Stimulated activated memory B cell treated with anti-CD40 and anti-IgM and Interleukin-4, amounts not matched to agents 10 μg/mL and 1 μg/mL and 100 μg/mL, for 72 hours (primary cell): ENCODE data around the gene LAMA1.

Experiments
- ATAC-seq: fragments of 150-1000 bp; cut with Tn5 transposase; 2 replicates; pipeline ENCODE4 v1.10.0; 2021
- H3K27ac Mint-ChIP-seq: one replicate; pipeline ENCODE4 v1.8.0; 2022; ENCODE audit warnings: mild to moderate bottlenecking, mixed read lengths
- H3K27me3 Mint-ChIP-seq: one replicate; pipeline ENCODE4 v1.8.0; 2022; ENCODE audit warnings: mixed read lengths
- H3K36me3 Mint-ChIP-seq: one replicate; pipeline ENCODE4 v1.8.0; 2022; ENCODE audit warnings: mixed read lengths
- H3K4me1 Mint-ChIP-seq: one replicate; pipeline ENCODE4 v1.8.0; 2022; ENCODE audit warnings: mixed read lengths
- H3K4me3 Mint-ChIP-seq: one replicate; pipeline ENCODE4 v1.8.0; 2022; ENCODE audit warnings: mild to moderate bottlenecking, moderate library complexity, mixed read lengths
- H3K9me3 Mint-ChIP-seq: one replicate; pipeline ENCODE4 v1.8.0; 2022; ENCODE audit warnings: mixed read lengths

Gene LAMA1

DNA sequence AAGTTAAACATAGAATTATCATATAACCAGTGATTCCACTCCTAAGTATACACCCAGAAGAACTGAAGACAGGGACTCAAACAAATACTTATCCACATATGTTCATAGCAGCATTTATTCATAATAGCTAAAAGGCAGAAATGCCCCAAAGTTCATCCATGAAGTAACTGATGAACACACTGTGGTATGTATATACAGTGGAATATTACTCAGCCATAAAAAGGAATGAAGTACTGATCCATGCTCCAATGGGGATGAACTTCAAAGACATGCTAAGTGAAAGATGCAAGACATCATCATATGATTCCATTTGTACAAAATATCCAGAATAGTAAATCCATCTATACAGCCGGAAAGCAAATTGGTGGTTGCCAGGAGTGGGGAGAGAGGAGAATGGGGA is 157.5 kb downstream of the LAMA1 start:
- no peak for ATAC-seq
- Mint-ChIP-seq H3K27me3 (no peaks in the 10 kb centered on the region), H3K9me3 (peaks cover 2% of the 10 kb centered on the region), H3K4me1 (no peaks in the 10 kb centered on the region), H3K4me3 (no peak overlapping the region), H3K36me3 (no peaks in the 10 kb centered on the region), H3K27ac (no peak overlapping the region)

DNA sequence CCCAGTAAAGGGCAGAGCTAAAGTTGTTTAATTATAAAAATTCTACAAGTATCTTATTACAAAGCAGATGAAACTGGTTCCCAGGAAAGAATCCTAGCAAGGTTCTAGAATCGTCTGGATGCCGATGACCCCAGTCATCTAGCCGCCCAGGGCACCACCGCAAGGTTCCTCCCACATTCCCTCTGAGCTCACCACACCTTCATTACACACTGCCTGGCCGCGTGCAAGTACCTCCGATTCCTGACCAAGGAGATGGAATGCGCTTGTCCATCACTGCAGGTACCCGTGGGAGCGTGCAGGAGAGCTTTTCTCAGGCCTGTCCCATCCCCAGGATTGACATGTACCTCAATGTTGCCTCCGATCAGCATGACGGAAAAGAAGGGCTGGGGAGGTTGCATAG is 158.5 kb downstream of the LAMA1 start:
- Mint-ChIP-seq H3K27me3 (no peaks in the 10 kb centered on the region), H3K4me3 (no peak overlapping the region), H3K27ac (no peak overlapping the region), H3K4me1 (no peaks in the 10 kb centered on the region), H3K36me3 (no peaks in the 10 kb centered on the region), H3K9me3 (peaks cover 2% of the 10 kb centered on the region)
- ATAC-seq, result no peak

DNA sequence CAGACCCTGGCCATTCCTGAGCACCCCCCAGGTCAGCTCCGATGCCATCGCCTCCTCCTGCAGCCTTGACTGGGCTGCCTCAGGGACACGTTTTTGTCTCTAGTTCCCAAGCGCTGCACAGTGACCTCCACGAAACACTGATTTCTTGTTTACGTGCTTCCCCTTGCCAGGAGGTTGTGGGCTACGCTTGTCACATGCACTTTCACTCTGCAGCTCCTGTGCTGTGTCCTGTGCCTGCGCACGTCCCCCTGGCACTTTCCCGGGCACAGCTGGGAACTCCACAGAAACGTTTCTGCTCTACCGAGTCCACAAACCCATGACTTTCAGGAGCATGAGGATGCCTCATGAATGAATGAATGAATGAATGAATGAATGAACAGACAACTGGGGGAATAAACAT is 160.6 kb downstream of the LAMA1 start:
- ATAC-seq, result no peak
- Mint-ChIP-seq H3K4me1 (no peaks in the 10 kb centered on the region), H3K27me3 (no peaks in the 10 kb centered on the region), H3K4me3 (no peak overlapping the region), H3K27ac (no peak overlapping the region), H3K36me3 (no peaks in the 10 kb centered on the region), H3K9me3 (peaks cover 3% of the 10 kb centered on the region)

DNA sequence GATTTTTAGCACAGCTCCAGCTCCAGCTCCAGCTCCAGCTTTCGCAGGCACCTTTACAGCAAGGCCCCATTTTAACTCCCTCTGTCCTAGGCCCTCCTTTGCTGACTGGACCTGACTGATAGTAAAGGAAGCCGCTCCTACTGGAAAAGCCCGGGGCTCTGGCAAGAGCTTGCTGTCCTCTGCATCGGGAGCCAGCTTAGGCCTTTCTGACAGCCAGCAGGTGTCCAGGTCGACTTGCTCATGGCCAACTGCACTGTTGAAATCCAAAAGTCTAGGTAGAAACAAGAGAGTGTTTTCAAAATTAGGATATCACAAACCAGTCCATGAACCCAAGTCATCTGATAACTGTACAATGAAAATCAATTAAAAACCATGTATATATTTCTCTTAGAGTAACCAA is 161.1 kb downstream of the LAMA1 start:
- H3K4me3 Mint-ChIP-seq, result no peak overlapping the region
- peaks cover 8% of the 10 kb centered on the region for H3K9me3 Mint-ChIP-seq

DNA sequence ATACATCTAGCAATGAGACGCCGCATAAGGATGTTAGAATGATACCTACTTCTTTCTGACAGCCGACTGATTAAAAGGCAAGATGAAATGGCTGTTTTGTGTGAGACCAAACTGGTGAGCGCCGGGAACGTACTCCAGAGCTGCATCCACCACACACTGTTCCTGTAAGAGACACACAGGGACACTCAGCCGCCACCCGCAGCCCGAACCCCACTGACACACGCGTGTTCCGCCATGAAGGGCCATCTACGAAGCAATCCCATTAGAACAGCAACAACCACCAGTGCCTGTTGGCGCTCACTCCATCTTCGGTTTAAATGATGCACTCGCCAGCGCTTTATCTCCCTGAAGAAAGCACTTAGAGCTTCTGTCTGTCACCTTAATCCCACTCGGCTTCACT is 162.3 kb downstream of the LAMA1 start:
- no peak overlapping the region for H3K4me3 Mint-ChIP-seq
- no peaks in the 10 kb centered on the region for H3K27me3 Mint-ChIP-seq
- H3K9me3 Mint-ChIP-seq, result peaks cover 9% of the 10 kb centered on the region
- H3K27ac Mint-ChIP-seq, result no peak overlapping the region
- ATAC-seq, result no peak
- no peaks in the 10 kb centered on the region for H3K36me3 Mint-ChIP-seq
- no peaks in the 10 kb centered on the region for H3K4me1 Mint-ChIP-seq

More for the DNA sequence above, 161.1 kb downstream of the LAMA1 start:
- Mint-ChIP-seq H3K27me3 (no peaks in the 10 kb centered on the region), H3K4me1 (no peaks in the 10 kb centered on the region), H3K36me3 (no peaks in the 10 kb centered on the region), H3K27ac (no peak overlapping the region)
- no peak for ATAC-seq

DNA sequence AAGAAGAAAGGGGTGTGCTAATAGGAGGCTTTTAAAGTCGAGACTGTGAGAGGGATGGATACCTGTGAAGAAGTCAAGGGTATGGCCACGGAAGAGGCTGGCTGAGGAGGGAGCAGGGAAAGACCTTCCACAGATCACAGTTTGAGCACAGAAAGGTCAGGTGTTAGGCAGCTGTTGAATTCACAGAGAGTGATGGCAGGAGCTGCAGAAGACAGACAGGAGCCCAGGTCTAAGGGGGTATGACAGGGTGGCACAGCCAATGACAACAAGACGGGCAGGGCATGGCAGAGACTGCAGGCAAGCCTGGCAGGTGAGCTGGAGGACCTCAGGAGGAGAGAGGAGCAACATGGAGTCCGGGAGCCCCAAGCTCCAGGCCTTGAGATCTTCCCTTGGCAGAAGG is 163.1 kb downstream of the LAMA1 start:
- no peak overlapping the region for H3K27ac Mint-ChIP-seq
- H3K4me3 Mint-ChIP-seq, result no peak overlapping the region
- H3K9me3 Mint-ChIP-seq, result peaks cover 7% of the 10 kb centered on the region
- H3K4me1 Mint-ChIP-seq, result no peaks in the 10 kb centered on the region
- H3K36me3 Mint-ChIP-seq, result no peaks in the 10 kb centered on the region
- ATAC-seq, result no peak
- H3K27me3 Mint-ChIP-seq, result no peaks in the 10 kb centered on the region

DNA sequence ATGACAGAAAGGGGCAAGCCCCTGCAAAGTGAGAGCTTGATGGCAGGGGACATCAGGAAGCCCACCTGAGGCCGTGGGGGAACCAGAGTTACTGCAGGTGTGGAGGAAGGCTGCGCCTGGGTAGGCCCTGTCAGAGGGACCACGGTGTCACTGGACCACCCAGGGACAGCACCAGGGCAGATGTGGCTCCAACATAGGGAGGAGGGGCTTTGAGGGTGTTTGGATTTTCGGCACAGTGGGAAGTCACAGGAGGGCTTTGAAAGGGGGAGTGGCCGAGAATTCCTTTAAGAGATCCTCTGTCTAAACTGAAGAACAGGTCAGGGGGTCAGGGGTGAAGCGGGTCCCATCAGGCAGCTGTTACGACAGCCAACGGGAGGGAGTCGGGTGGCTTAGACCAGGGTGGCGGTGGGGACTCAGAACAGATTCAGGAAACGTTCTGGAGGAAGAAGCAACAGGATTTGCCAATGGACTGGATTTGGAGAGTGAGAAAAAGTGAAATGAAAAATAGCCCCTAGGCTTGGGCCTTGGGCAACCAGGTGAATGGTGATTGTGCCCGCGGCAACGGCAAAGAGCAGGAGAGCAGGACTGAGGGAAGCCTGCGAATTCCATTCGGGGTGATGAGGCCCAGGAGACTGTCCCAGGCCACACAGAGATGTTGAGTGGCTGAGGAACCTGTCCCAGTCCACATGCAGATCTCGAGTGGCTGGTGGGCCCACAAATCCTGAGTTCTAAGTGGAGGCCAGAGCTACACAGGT is 166.1 kb downstream of the LAMA1 start:
- no peaks in the 10 kb centered on the region for H3K27me3 Mint-ChIP-seq
- peak; percentile 20 for ATAC-seq
- no peak overlapping the region for H3K27ac Mint-ChIP-seq
- peaks cover 7% of the 10 kb centered on the region for H3K9me3 Mint-ChIP-seq
- no peak overlapping the region for H3K4me3 Mint-ChIP-seq
- H3K36me3 Mint-ChIP-seq, result no peaks in the 10 kb centered on the region
- no peaks in the 10 kb centered on the region for H3K4me1 Mint-ChIP-seq

DNA sequence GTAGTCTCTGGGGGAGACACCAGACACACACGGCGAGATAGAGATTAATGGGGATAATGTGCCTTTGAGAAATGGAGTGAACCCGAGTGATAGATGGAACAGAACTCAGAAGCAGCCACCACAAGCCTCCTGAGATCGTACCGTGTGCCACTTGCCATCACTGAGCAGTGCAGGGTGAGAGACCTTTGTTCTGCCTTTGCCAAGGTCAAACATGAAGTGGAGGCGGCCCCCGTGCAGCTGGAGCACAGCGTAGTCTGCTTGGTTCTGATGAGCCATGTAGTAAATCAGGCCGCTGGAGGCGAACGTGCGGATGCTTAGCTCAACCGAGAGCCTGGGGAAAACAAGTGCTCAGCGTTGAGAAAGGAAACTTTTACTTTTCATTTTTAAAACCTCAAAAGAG is 167.0 kb downstream of the LAMA1 start:
- H3K36me3 Mint-ChIP-seq, result no peaks in the 10 kb centered on the region
- ATAC-seq, result no peak
- no peak overlapping the region for H3K4me3 Mint-ChIP-seq
- H3K27me3 Mint-ChIP-seq, result no peaks in the 10 kb centered on the region
- no peaks in the 10 kb centered on the region for H3K4me1 Mint-ChIP-seq
- no peak overlapping the region for H3K27ac Mint-ChIP-seq
- H3K9me3 Mint-ChIP-seq, result peaks cover 10% of the 10 kb centered on the region

DNA sequence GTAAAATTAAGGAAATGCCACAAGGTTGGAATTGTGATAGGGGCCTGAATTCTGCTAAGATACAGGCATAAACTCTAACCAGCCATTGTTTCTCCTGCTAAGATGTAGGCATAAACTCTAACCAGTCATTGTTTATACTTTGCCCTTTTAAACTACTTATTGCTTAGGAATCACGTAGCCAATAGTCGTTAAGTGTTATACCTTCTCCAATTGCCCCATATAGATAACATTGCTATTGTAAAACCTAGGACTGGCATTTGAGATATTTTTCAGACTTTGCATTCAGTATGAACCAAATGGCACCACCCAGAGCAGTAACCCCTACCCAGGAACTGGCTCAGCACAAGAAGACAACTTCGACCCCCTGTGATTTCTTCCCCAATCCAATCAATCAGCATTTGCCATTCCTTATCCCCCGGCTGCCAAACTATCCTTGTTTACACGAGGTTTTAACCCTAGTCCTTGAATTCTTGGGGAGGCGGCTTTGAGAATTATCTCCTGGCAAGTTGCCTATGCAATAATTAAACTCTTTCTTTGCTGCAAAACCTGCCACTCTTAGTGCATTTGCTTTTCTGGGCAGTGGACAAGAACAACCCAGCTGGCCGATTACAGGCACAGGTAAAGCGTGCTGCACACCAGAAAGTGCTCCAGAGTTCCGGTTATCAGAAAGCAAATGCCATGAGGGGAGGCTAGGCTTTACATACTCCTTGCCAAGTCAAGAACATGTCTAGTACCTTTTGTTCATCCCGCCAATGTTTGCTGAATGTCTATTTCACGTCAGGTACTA is 167.6 kb downstream of the LAMA1 start:
- Mint-ChIP-seq H3K9me3 (peaks cover 10% of the 10 kb centered on the region), H3K27ac (no peak overlapping the region), H3K4me3 (no peak overlapping the region), H3K4me1 (no peaks in the 10 kb centered on the region), H3K36me3 (no peaks in the 10 kb centered on the region), H3K27me3 (no peaks in the 10 kb centered on the region)
- ATAC-seq, result no peak

DNA sequence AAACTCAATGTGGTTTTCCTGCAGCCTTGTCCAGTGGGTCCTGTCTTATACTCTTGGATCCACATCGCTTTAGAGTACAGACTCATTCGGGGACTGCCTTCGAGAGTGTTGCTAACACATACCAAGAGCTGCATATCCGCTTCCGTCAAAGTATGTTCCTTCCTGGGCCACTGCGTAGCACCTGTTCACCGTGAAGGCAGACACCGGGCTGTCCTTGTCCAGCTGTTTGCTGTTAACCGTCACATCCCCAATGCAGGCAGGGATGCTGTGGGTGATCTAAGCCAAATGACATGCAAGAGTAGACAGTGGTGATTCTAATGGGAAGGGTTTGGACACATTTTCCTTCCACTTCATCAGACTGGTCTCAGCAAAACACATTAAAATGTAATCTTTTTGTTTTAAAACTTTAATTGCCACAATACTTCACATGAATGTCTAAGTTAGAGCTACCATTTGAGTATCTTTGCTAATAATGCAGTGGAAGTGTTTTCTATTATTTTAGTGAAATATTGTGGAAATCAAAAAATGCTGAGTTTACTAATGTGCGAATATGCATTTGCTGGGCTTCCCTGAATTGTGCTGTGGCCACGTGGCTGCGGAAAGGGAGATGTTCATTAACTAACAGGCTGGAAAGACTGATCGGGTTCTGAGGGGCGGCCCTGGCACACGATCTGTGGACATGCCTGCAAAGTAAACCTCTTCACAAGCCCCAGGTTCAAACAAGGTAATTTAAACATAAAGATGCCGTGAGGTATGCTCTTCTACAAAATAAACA is 169.1 kb downstream of the LAMA1 start:
- H3K36me3 Mint-ChIP-seq, result no peaks in the 10 kb centered on the region
- H3K4me3 Mint-ChIP-seq, result no peak overlapping the region
- ATAC-seq, result no peak

DNA sequence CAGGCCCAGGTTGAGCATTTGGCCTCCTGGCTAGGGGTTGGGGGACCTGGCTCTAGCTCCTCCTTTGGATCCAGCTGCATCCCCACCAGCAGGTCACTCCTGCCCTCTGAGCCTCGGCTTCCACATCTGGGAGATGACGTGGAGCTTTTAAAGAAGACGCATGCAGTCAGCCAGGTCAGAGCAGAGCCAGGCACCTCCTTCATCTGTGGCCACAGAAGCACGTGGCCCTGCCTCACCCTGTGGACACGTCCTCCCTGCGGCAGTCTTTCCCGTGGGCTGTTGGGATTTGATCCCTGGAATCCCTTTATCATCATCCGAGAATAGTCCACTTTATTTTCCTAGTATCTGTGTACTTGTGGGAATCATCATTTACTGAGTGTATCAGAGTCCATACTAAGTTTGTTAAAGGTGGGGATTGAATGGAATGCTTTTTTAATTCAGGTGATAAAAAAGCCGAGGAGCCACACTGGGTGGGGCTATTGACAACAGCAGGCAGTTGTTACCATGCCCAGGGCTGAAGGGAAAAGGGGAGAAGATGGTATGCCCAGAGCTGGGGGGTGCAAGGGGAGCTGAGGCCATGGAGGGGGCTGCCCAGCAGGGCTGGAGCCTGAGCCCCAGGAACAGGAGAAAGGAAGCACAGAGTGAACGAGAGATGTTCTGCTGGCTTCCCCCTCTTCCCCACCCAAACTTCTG is 170.1 kb downstream of the LAMA1 start:
- no peak for ATAC-seq
- Mint-ChIP-seq H3K36me3 (no peaks in the 10 kb centered on the region), H3K27me3 (no peaks in the 10 kb centered on the region), H3K9me3 (peaks cover 10% of the 10 kb centered on the region), H3K4me3 (no peak overlapping the region), H3K27ac (no peak overlapping the region), H3K4me1 (no peaks in the 10 kb centered on the region)

More for the DNA sequence above, 169.1 kb downstream of the LAMA1 start:
- H3K4me1 Mint-ChIP-seq, result no peaks in the 10 kb centered on the region
- H3K27ac Mint-ChIP-seq, result no peak overlapping the region
- no peaks in the 10 kb centered on the region for H3K27me3 Mint-ChIP-seq
- H3K9me3 Mint-ChIP-seq, result peaks cover 10% of the 10 kb centered on the region

DNA sequence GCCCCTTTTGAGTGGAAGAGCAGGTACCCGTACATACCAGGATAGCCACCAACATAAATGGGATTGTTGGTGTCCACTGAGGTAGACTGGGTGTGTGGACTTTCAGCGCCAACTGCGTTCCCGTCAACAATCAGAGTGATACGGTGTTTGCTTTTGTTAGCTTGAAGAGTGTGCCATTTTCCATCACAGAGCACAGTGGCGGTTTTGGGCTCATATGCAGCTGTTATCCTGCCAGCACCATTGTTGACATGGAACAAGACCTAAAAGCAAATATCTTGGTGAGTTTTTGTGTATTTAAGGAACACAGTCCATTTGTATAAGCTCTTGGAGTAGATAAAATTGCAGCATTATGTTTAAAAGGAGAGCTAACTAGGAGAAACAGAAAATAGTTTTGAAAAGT is 174.5 kb downstream of the LAMA1 start:
- Mint-ChIP-seq H3K27ac (no peak overlapping the region), H3K27me3 (no peaks in the 10 kb centered on the region), H3K9me3 (peaks cover 3% of the 10 kb centered on the region), H3K4me1 (no peaks in the 10 kb centered on the region), H3K36me3 (no peaks in the 10 kb centered on the region), H3K4me3 (no peak overlapping the region)
- no peak for ATAC-seq

DNA sequence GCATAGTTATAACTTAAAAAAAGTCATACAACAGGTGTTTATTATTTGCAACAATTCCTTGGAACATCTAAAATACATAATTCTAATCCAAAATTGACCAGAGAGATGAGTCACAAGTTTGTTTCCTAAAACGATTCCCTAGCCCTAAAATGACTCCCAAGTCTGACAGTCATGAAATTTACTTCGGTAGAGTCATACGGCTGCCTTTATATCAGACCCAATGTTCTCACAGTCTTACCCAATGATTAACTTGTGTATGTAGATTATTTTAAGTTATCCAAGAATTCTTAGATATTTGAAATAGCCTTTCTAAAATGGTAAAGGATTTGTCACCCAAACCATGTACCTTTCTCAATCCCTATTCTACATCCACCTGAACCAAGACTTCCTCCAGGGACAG is 174.9 kb downstream of the LAMA1 start:
- H3K27ac Mint-ChIP-seq, result no peak overlapping the region
- no peaks in the 10 kb centered on the region for H3K4me1 Mint-ChIP-seq
- H3K36me3 Mint-ChIP-seq, result no peaks in the 10 kb centered on the region
- H3K9me3 Mint-ChIP-seq, result peaks cover 3% of the 10 kb centered on the region
- no peak overlapping the region for H3K4me3 Mint-ChIP-seq
- no peaks in the 10 kb centered on the region for H3K27me3 Mint-ChIP-seq
- ATAC-seq, result no peak

DNA sequence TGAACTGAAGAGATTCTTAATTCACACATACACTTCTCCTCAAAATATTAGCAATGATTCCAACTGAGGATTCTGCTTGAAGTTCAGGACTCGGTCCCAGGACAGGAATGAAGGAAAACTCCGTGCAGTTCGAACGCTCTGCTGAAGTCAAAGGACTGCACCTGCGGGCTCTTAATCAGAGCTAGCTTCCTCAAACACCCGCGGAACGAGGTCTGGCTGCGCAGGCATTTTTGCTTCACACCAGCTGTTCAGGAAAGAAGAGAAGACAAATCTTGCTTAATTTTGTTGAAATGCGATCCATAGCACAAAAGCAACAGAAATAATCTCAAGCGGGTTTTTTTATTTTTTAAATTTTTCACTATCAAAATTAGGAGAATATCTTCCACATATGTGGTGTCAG is 175.6 kb downstream of the LAMA1 start:
- no peak for ATAC-seq
- Mint-ChIP-seq H3K4me1 (no peaks in the 10 kb centered on the region), H3K36me3 (no peaks in the 10 kb centered on the region), H3K4me3 (no peak overlapping the region), H3K27me3 (no peaks in the 10 kb centered on the region), H3K27ac (no peak overlapping the region), H3K9me3 (peaks cover 3% of the 10 kb centered on the region)

DNA sequence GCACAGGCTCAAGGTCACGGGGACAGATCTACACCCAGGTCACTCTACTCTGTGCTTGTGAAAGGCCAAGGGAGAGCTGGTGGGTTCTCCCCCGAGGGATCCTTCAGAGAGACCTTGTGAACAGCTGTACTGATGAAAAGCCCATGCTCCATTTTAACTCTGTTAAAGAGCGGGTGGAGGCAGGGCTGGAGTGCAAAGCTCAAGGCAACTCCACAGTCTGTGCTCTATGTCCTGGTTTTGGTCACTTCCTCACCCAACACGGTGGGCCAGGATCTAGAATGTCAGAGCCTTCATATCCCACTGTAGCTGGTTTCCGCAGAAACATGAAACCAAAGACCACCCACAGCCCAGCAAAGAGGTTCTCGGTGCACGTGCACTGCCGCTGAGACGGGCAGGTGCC is 177.1 kb downstream of the LAMA1 start:
- H3K27me3 Mint-ChIP-seq, result no peaks in the 10 kb centered on the region
- H3K36me3 Mint-ChIP-seq, result no peaks in the 10 kb centered on the region
- H3K4me1 Mint-ChIP-seq, result no peaks in the 10 kb centered on the region
- no peak overlapping the region for H3K4me3 Mint-ChIP-seq
- no peaks in the 10 kb centered on the region for H3K9me3 Mint-ChIP-seq
- no peak overlapping the region for H3K27ac Mint-ChIP-seq
- ATAC-seq, result peak; percentile 34
